DND-41 (cell line): ENCODE results near the gene ARSI.

Experiments
- ATAC-seq: fragments of 200-7000 bp; cut with Tn5 transposase; 3 replicates; pipeline ENCODE4 v1.9.1; 2021; ENCODE audit warnings: low read depth; ENCODE audit not compliant: insufficient read depth
- DNase-seq: peaks from one replicate; pipeline ENCODE4 v3.0.0-alpha.2; 2020
- H2AFZ ChIP-seq: 2 replicates; pipeline ENCODE4 v1.6.0; 2012; ENCODE audit warnings: low read depth, low read length
- H3K27ac ChIP-seq: 2 replicates; pipeline ENCODE4 v1.5.1; 2012; ENCODE audit warnings: low read length, inconsistent platforms
- H3K27me3 ChIP-seq: fragments of 200-600 bp; sonication (generic); 2 replicates; pipeline ENCODE4 v1.6.0; 2012; ENCODE audit warnings: low read length, mild to moderate bottlenecking, inconsistent platforms; ENCODE audit not compliant: insufficient read depth, poor library complexity
- H3K36me3 ChIP-seq: 2 replicates; pipeline ENCODE4 v1.5.1; 2012; ENCODE audit warnings: low read length, inconsistent platforms; ENCODE audit not compliant: insufficient read depth
- H3K4me1 ChIP-seq: 2 replicates; pipeline ENCODE4 v1.5.1; 2012; ENCODE audit warnings: mild to moderate bottlenecking, low read length; ENCODE audit not compliant: insufficient read depth
- H3K4me2 ChIP-seq: 2 replicates; pipeline ENCODE4 v1.6.0; 2012; ENCODE audit warnings: mild to moderate bottlenecking, moderate library complexity, low read length, inconsistent platforms; ENCODE audit not compliant: insufficient read depth
- H3K4me3 ChIP-seq, 2 experiments: fragments of 200-600 bp in 1 of 2; shearing (Covaris generic) in 1 of 2; 2 replicates each; pipeline ENCODE4 v1.5.1; 2012 to 2016; ENCODE audit warnings: inconsistent platforms in 2 of 2, low read length in 2 of 2, mild to moderate bottlenecking in 2 of 2, low read depth in 1 of 2, moderate library complexity in 1 of 2
- H3K79me2 ChIP-seq: 2 replicates; pipeline ENCODE4 v1.6.0; 2012; ENCODE audit warnings: low read length, inconsistent platforms; ENCODE audit not compliant: insufficient read depth
- H3K9ac ChIP-seq: 2 replicates; pipeline ENCODE4 v1.6.0; 2012; ENCODE audit warnings: low read depth, mild to moderate bottlenecking, inconsistent platforms, low read length, moderate library complexity
- H3K9me3 ChIP-seq: 2 replicates; pipeline ENCODE4 v1.5.1; 2012; ENCODE audit warnings: low read length, moderate library complexity, mild to moderate bottlenecking, inconsistent platforms; ENCODE audit not compliant: insufficient read depth, severe bottlenecking
- H4K20me1 ChIP-seq: 2 replicates; pipeline ENCODE4 v1.6.0; 2012; ENCODE audit warnings: low read length; ENCODE audit not compliant: insufficient read depth
- EZH2 ChIP-seq: IDR thresholded peaks from 3 replicates; pipeline ENCODE4 v1.6.1; 2012; ENCODE audit warnings: borderline replicate concordance, low read depth, mild to moderate bottlenecking, moderate library complexity, low read length, inconsistent platforms; ENCODE audit not compliant: severe bottlenecking
- TF ChIP-seq, protein P1 (sequence below): IDR thresholded peaks from 2 replicates; pipeline ENCODE4 v1.5.1; 2012; ENCODE audit warnings: borderline replicate concordance, low read length, moderate library complexity, mild to moderate bottlenecking; ENCODE audit not compliant: poor library complexity, severe bottlenecking; ENCODE audit errors: extremely low read depth

Gene ARSI

DNA sequence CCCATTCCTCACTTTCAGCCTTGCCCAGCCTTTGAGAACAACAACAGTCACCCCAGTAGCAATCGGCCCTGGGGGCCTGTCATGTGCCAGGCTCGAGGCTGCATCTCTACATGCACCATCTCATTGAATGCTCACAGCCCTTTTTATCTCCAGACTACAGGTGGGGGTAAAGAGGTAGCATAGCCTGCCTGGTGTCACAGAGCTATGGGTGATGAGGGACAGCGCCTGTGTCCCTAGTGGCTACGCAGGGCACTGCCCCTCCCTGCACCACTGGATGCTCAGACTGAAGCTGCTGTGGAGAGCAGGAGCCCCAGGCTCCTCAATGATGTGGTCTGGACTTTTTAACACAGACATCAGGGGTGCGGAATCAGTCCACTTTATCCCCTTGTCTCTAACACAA lies 15.9 kb downstream of the ARSI start:
- no peak overlapping the region for H2AFZ ChIP-seq
- H3K9ac ChIP-seq = no peak overlapping the region
- no peak for TF ChIP-seq EZH2
- TF ChIP-seq, protein P1, sequence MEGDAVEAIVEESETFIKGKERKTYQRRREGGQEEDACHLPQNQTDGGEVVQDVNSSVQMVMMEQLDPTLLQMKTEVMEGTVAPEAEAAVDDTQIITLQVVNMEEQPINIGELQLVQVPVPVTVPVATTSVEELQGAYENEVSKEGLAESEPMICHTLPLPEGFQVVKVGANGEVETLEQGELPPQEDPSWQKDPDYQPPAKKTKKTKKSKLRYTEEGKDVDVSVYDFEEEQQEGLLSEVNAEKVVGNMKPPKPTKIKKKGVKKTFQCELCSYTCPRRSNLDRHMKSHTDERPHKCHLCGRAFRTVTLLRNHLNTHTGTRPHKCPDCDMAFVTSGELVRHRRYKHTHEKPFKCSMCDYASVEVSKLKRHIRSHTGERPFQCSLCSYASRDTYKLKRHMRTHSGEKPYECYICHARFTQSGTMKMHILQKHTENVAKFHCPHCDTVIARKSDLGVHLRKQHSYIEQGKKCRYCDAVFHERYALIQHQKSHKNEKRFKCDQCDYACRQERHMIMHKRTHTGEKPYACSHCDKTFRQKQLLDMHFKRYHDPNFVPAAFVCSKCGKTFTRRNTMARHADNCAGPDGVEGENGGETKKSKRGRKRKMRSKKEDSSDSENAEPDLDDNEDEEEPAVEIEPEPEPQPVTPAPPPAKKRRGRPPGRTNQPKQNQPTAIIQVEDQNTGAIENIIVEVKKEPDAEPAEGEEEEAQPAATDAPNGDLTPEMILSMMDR = peak; percentile 41
- no peaks in the 10 kb centered on the region for H3K4me1 ChIP-seq
- H3K4me2 ChIP-seq = no peak overlapping the region
- no peak overlapping the region for H3K27ac ChIP-seq
- H3K4me3 ChIP-seq = no peak overlapping the region
- H3K36me3 ChIP-seq = no peaks in the 10 kb centered on the region
- H4K20me1 ChIP-seq = no peaks in the 10 kb centered on the region; the same call in 1 of the 2 replicates
- H3K79me2 ChIP-seq = no peaks in the 10 kb centered on the region
- peaks cover 9% of the 10 kb centered on the region for H3K27me3 ChIP-seq
- peak; percentile 11 for DNase-seq
- ATAC-seq = peak; percentile 72
- no peaks in the 10 kb centered on the region for H3K9me3 ChIP-seq

DNA sequence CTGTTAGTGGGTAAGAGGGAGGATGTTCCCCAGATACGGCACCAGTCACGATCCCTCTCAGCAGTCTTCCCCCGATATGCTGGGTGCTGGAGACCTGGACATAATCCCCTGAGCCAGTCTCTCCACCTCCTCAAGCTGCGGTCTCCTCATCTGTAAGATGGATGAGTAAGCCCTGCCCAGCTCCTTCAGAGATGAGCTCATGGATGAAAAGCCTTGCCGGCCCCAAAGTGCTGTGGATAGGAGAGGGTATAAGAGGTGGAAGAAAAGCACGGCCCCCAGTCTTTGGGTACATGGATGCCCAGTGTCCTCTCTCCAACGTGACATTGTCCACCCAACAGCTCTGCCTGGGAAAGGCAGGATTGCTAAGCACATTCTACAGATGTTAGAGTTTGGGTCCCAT lies 17.6 kb downstream of the ARSI start:
- Histone ChIP-seq H3K36me3 (no peaks in the 10 kb centered on the region), H2AFZ (no peak overlapping the region), H3K4me1 (no peaks in the 10 kb centered on the region), H3K79me2 (no peaks in the 10 kb centered on the region), H3K4me3 (no peak overlapping the region), H3K4me2 (no peak overlapping the region), H3K27me3 (peaks cover 16% of the 10 kb centered on the region), H3K9ac (no peak overlapping the region), H4K20me1 (no peaks in the 10 kb centered on the region; the same call in 1 of the 2 replicates), H3K27ac (no peak overlapping the region), H3K9me3 (no peaks in the 10 kb centered on the region)
- DNase-seq (no peak), ATAC-seq (no peak)
- TF ChIP-seq EZH2 = no peak
- TF ChIP-seq, protein P1 = no peak

GRCh38 chr5:150284311-150284710 lies 18.4 kb downstream of the ARSI start:
- Histone ChIP-seq H3K9ac (no peak overlapping the region), H3K9me3 (no peaks in the 10 kb centered on the region), H3K36me3 (no peaks in the 10 kb centered on the region), H3K4me3 (no peak overlapping the region), H3K4me1 (no peaks in the 10 kb centered on the region), H3K27ac (no peak overlapping the region), H3K4me2 (no peak overlapping the region), H4K20me1 (no peaks in the 10 kb centered on the region), H2AFZ (no peak overlapping the region), H3K27me3 (peaks cover 22% of the 10 kb centered on the region), H3K79me2 (no peaks in the 10 kb centered on the region)
- no peak for ATAC-seq
- no peak for DNase-seq
- TF ChIP-seq, protein P1 = no peak
- no peak for TF ChIP-seq EZH2

DNA sequence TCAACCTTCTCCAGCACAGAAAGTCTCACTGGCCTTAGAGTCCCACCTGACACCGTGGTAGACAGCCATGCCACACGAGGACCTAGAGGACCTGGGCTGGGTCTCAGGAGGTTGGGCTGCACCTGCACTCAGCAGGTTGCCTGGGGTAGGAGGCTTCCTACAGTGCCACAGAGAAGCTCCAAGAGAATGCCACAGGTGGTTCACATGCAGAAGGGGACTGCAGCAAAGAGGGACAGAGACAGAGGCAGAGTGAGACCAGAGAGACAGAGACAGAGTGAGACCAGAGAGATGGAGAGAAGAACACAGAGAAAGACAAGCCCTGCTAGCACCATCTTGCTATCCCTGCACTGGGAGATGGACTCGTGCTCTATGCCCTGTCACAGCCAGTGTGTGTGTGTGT lies 18.8 kb downstream of the ARSI start:
- Histone ChIP-seq H2AFZ (no peak overlapping the region), H3K36me3 (no peaks in the 10 kb centered on the region), H4K20me1 (no peaks in the 10 kb centered on the region), H3K79me2 (no peaks in the 10 kb centered on the region), H3K4me2 (no peak overlapping the region), H3K27ac (no peak overlapping the region), H3K27me3 (peaks cover 22% of the 10 kb centered on the region), H3K9ac (no peak overlapping the region), H3K9me3 (no peaks in the 10 kb centered on the region), H3K4me1 (no peaks in the 10 kb centered on the region), H3K4me3 (no peak overlapping the region)
- ATAC-seq (no peak), DNase-seq (no peak)
- TF ChIP-seq EZH2 = no peak
- TF ChIP-seq, protein P1 = no peak
